Activated CD8-positive, alpha-beta memory T cell treated with anti-CD3 and anti-CD28 coated beads, Interleukin-2, amount 50 U/mL, for 4 hours (primary cell): ENCODE data around the gene CMTR1.

ENCODE experiments used
- DNase-seq: peaks from one replicate; pipeline ENCODE4 v3.0.0-alpha.2; 2020

The CMTR1 gene

DNA sequence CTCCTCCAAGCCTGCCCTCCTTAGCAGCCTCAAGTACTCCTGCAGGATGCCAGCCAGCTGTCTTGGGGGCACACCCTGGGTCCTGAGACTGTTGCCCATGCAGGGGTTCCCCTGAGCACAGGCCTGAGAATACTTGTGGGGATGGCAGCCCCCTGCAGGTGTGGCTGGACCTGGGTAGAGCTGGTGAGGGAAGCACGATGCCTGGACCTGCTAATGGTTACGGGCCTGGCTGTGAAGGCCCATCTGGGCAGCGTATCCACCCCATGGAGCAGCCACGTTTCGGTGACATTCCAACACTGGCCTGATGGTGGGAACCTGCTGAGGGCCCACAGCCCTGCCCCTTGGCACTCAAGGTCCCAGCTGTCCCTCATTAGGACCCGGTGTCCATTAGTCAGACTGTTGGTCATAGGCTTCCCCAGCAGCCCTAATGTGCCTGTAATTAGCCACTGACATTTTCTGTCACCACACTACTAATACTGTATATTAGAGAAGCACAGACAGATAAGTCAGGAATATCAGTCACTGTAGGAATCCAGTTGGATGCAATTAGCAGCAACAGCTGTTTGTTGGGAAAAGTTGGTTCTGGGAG is 46.3 kb downstream of the CMTR1 start:
- DNase-seq, result no peak

DNA sequence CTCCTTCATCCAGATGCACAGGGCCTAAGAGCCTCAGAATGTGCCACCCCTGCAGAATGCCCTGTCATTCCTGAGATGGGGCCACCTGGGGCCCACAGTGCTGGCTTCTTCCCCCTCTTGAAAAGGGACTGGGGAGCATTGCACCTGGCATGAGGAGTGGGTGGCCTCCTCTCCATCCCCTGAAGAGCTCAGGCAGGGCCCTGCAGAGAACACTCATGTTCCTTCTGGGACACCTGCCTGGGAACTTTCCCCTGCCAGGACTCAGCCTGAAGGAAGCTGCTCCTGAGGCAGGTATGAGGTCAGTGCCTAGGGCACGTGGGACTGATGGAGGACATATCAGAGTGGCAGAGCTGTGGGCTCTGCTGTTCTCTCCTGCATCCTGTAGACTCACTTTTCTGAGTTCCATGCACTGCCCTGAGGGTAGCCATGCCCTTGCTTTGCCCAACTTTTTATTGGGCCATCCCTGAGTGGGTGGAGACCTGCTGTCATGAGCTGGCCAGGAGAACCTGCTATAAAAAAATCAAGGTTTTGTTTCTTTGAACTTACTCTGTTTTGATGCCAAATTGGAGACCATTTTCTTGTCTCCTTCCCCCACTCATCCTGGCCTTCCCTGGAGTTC is 47.2 kb downstream of the CMTR1 start:
- DNase-seq, result no peak

DNA sequence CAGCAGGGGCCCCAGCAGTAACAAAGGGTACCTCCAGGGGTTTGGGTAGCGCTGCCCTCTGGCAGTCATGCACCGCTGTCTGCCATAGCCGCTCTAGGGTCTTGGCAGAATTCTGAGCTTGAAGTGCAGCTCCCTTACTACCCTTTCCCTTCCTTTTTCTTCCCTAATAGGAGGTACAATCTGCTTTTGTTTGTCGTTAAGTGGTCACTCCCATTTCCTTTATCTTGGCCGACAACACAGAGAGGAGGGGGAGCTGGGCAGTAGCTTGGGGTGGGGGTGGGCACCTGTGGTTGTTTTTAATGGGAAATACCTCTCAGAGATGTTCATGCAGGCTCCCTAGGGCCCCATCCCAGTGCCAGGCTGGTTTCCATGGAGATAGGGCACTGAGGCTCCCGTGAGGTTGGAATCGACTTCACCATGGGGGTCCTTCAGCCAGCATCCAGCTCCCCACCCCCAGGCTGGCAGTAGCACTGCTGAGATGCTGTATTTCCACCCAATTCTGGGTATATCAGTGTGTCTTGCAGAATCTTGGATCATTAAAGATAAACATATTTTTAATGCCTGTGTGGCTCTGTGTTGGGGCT is 48.0 kb downstream of the CMTR1 start:
- no peak for DNase-seq

- no peak for DNase-seq
Measured at GRCh38 chr6:37481711-37482605, 48.9 kb downstream of the CMTR1 start.

DNA sequence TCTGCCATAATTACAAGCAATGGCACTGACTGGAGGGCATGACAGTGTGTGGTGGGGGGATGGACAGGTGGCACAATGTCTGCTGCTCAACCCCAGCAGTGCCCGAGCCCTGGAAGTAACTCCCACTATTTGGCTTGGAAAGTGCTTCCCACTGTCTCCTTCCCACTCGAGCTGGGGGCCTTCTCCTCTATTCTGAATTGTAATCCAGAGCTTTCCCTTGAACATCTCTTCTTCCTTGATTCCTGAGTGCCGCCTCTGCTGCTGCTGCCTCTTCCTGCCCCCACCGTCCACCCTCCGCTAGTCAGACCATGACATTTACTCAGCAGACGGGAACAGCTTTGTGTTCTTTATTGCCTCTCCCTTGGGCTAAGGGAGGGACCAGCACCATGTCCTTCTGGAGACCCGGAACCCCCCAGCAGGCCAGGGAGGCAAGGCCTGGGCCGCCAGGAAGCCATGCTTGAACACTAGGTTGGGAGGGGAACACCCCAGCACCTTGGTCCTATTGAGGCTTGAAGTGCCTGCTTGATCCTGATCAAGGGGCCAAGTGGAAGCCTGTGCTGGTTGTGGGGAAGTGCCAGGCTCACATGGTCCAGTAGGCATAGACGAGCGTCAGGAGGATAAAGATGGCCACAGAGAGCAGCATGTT is 49.7 kb downstream of the CMTR1 start:
- no peak for DNase-seq

- DNase-seq, result no peak
Measured at GRCh38 chr6:37483252-37483901, 50.4 kb downstream of the CMTR1 start.

DNA sequence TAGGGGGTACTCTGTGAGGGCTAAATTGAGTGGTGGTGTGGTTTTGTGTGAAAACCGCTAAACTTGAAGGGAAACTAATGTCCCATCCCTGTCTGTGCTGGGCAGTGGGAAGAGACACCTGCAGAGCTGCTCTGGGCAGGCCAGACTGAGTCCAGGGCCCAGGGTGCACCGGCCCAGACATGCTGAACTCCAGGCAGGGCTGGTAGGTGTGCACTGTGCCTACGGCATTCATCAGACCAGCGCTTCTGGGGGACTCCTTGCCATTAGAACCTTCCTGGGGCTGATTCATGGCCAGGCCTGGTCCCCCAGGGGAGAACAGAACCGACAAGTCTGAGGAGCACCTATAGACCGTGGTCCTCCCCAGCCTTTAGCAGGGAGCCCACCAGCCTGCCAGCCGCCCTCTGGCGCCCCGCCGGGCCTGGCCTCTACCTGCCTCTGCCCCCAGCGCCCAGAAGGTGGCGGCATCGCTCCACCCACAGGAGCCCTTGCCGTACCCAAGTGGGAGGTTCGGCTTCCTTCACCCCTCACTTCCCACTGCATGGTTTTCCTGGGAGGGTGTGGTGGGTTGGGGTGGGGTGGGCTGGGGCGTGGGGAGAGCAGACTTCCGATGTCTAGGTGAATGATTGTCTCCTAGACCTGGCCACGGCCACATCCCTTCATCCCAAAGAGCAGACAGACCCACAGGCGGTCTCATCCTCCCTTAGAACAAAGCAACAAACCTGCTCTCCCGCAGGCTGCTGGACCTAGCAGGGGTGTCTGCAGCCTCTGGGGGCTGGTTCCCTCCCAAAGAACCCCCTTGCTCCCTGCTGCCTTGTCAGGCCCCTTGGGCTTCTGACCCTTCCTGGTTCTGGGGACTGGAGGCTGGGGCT is 51.1 kb downstream of the CMTR1 start:
- peak; percentile 82 for DNase-seq

GRCh38 chr6:37484786-37485170 is 51.8 kb downstream of the CMTR1 start:
- DNase-seq, result no peak

- no peak for DNase-seq
Measured at GRCh38 chr6:37485291-37485702, 52.3 kb downstream of the CMTR1 start.

GRCh38 chr6:37486121-37486839 is 53.3 kb downstream of the CMTR1 start:
- DNase-seq, result no peak

- DNase-seq, result no peak
Measured at GRCh38 chr6:37487591-37488380, 54.8 kb downstream of the CMTR1 start.

- no peak for DNase-seq
Measured at GRCh38 chr6:37488476-37488875, 55.5 kb downstream of the CMTR1 start.

DNA sequence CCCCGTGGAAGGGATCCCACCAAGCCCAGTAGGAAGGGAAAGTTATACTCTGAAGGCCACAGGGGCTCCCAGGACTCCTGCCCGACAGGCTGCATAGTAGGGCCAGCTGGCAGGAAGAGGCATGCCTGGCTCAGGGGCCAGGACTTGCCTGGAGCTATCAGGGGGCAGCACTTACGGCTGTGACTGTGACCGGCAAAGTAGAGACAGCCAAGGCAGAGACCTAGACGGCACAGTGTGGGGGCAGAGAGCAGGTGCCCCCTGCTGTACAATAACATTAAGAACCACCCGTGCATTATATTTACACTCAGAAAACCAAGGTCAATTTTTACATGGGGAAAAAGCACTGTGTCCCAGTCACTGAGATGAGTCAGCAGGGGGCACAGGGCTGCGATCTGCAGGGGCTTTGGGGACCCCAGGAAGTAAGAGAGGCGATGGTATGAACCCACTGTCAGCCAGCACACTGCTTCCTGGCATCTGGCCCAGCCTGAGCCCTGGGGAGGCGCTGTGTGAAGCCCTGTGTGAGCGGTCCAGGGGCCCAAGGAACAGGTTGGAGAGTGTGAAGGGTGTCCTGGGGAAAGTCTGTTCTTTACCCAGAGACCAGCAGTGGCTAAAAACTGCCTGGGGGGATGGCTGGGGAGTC is 56.8 kb downstream of the CMTR1 start:
- DNase-seq, result peak; percentile 37

DNA sequence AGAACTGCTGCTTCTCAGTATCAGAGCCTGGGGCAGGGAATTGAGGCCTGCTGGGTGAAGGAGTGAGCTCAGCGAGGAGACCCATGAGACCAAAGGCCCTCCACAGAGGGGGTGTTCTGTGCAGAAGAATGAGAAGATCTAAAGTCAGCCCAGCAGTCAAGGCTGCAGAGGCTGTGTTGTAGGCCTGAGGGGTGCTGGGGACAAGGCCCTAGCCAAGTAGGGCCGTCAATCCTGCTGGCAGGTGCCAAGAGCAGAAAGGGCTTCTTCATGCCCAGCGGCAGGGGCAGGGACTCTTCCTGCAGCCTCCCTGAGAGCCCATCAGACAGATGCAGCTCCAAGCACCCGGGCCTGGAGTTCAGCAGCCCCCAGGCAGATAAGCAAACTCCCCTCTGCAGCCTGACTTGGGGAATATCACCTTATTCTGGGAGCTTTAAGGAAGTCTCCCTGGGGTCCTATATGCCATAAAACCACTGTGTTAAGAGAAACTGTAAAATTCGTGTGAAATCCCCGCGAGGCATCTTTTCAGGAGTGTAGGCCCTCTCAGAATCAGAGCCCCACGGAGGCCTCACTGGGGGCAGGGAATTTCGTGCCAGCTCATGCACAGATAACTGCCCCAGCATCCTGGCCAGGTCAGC is 57.6 kb downstream of the CMTR1 start:
- no peak for DNase-seq

GRCh38 chr6:37491171-37491829 is 58.3 kb downstream of the CMTR1 start:
- DNase-seq, result no peak

DNA sequence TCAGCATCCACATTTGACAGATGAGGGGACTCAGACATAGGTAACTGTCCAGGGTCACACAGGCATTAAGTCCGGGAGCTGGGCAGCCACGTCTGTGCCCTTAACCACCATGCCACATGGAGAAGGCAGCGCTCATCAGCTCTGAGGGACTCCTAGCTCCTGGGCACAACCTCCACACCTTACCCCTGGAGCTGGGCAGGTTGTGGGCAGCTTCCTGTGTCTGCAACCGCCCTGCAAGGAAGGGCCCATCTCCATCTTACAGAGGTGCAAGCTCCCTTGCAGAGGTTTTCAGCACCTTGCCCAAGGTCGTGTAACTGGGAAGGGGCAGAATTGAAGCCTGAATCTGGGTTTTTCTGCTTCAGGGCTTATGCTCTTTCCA is 58.8 kb downstream of the CMTR1 start:
- no peak for DNase-seq

DNA sequence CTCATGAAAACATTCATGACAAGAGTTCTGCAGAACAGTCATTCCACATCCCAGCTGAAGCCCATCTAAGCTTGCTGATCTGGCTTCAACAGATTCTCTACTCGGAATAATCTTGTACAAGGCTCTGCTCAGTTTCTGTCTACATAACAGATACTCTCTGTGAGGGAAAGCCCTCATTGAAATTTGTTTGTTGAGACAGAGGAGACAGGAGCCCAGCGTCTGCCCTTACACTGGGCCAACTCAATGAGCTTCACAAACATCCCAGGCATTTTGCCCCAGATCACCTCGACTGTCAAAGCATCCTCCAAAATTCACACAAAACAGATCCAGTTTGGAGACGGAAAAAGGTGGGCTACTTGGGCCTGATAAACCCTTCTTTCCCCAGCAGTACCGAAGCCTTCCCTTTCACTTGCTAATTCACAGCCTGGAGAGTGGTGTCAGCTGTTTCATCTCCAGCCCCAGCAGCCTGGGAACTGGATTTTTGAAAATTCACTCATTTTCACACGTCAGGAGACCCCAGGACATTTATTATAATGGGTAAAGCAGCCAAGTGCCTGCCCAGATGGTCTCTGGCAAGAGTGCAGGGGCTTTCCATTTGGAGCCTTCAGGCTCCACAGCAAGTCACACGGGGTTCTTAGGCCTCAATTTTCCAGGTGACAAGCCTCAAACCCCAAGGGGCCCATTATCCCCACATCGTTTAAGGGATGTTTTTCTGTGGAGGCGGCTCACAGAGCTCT is 59.4 kb downstream of the CMTR1 start:
- DNase-seq, result no peak
